ENCODE data around the gene PITPNC1. TPM values are rescaled to one million over a fixed set of nuclear protein-coding genes. Genes with fewer than 3 reads are reported as not detected.

Gene PITPNC1
- total and polyA plus RNA-seq, 12 donors: 6.6 to 28.0 (median 11.5) TPM

DNA sequence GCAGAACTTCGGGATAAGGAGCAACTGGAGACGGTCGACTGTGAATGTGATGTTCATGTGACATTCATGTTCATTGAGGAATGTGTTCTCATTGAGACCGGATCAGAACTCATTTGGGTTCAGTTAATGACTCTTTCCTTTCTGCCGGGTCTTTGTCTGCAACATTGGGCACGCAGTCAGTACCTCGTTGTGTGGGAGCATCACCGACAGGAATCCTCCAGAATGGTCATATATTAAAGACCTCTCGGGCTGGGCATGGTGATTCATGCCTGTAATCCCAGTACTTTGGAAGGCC is 144.6 kb downstream of the PITPNC1 start:
- Histone ChIP-seq H3K4me1 (peaks cover 0 to 31% (median 0%) of the 10 kb centered on the region in 9 donors), H3K27ac (no peak overlapping the region), H3K36me3 (no peaks in the 10 kb centered on the region), H3K9me3 (peaks cover 0 to 5% (median 0%) of the 10 kb centered on the region in 11 donors), H3K27me3 (no peaks in the 10 kb centered on the region), H3K4me3 (no peak overlapping the region)
- DNase-seq (no peak), ATAC-seq (no peak)
- intact Hi-C loops (cut with DNase I): no loop called here
- TF ChIP-seq, protein P1, sequence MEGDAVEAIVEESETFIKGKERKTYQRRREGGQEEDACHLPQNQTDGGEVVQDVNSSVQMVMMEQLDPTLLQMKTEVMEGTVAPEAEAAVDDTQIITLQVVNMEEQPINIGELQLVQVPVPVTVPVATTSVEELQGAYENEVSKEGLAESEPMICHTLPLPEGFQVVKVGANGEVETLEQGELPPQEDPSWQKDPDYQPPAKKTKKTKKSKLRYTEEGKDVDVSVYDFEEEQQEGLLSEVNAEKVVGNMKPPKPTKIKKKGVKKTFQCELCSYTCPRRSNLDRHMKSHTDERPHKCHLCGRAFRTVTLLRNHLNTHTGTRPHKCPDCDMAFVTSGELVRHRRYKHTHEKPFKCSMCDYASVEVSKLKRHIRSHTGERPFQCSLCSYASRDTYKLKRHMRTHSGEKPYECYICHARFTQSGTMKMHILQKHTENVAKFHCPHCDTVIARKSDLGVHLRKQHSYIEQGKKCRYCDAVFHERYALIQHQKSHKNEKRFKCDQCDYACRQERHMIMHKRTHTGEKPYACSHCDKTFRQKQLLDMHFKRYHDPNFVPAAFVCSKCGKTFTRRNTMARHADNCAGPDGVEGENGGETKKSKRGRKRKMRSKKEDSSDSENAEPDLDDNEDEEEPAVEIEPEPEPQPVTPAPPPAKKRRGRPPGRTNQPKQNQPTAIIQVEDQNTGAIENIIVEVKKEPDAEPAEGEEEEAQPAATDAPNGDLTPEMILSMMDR (IDR thresholded peaks at IDR 0.05): no peak
- 89 to 91% methylated on average over 9 of the region's 9 CpGs for WGBS, 2 donors

DNA sequence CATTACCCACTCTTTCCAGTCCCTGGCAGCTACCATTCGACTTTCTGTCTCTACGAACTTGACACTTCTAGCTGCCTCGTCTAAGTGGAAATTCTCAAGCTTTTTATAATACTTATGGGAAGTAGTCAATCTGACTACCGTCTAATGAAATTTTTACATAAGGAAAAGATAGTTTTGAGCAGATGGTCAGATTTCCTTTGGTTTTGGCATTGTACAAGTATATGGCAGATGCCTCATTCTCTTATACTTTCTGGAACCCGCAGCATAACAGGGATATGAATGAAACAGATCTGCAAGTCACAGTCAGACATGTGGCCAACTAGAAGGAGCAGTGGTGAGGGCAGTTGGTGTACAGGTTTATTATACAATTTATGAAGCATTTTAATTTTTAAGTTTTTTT is 146.0 kb downstream of the PITPNC1 start:
- Histone ChIP-seq H3K4me1 (peaks cover 0 to 33% (median under 1%) of the 10 kb centered on the region in 9 donors), H3K4me3 (no peak overlapping the region), H3K36me3 (no peaks in the 10 kb centered on the region), H3K27ac (no peak overlapping the region), H3K27me3 (no peaks in the 10 kb centered on the region), H3K9me3 (no peaks in the 10 kb centered on the region)
- TF ChIP-seq, protein P1 (IDR thresholded peaks at IDR 0.05): no peak
- WGBS, 2 donors: 85 to 89% methylated on average over 5 of the region's 5 CpGs
- no peak for DNase-seq
- ATAC-seq: no peak
- intact Hi-C loops (cut with DNase I): no loop called here

DNA sequence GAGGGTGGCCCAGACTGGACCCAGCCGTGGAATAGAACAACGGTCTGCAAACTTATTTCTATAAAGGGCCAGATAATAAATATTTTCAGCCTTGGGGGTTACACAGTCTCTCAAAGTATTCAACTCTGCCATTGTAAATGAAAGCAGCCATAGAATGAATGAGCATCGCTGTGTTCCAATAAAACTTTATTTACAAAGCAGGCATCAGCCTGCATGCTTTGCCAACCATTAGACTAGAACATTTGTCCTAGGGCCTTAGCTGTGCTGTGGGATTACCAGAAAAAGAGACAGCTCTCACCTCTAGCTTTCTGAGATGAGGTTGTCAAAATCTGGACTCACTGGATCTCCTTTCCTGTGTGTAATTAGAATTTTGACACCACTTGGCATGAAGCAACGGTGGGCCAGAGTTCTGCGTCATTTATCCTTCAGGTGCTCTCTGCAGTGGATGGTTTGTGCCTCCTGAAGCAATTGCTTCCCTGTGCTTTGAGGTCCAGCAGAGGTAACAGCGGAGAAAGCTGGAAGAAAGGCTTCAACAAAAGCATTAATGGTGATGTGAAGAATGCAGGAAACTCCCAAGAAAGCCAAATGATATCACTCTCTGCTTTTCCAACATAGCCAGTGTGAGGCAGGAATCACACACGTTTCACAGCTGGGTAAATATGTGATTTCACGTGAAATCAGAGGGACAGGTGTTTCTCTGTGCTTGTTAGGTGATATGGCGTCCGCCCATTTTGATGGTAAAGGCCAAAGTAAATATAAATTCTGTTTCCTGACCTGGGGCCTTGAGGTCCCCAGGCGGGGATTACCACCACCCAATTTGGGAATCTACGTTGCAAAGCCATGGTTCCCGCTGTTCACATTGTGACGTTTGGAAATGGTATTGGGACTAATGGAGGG is 148.4 kb downstream of the PITPNC1 start:
- Histone ChIP-seq H3K4me1 (peaks cover 4 to 33% (median 18%) of the 10 kb centered on the region in 9 donors), H3K9me3 (no peaks in the 10 kb centered on the region), H3K27me3 (no peaks in the 10 kb centered on the region), H3K36me3 (no peaks in the 10 kb centered on the region), H3K4me3 (no peak overlapping the region), H3K27ac (no peak overlapping the region)
- DNase-seq: no peak
- WGBS, 2 donors: 89 to 90% methylated on average over 14 of the region's 14 CpGs
- no peak for ATAC-seq
- TF ChIP-seq, protein P1 (IDR thresholded peaks at IDR 0.05): no peak
- intact Hi-C loops (cut with DNase I): no loop called here

DNA sequence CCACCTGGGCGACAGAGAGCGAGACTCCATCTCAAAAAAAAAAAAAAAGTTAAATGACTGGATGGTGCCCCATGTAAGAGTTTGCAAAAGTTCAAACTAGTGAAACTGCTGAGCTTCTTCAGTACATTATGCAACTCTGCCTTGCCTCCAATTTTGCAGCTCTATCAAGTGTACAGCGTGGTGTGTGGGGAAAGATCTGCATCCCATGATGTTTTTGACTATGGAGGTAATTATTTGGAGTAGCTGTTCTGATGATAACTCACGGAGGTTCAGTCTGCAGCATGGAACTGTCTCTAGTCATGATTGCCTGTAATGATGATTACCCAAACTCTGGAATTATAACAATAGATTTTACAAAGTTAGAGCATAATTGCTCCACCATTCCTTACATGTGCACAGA is 149.6 kb downstream of the PITPNC1 start:
- no peak overlapping the region for H3K27ac ChIP-seq
- no peak overlapping the region for H3K4me3 ChIP-seq
- no peaks in the 10 kb centered on the region for H3K36me3 ChIP-seq
- H3K9me3 ChIP-seq: no peaks in the 10 kb centered on the region
- H3K4me1 ChIP-seq: peaks cover 4 to 25% (median 18%) of the 10 kb centered on the region in 9 donors
- intact Hi-C loops (cut with DNase I): no loop called here
- WGBS, 2 donors: 96 to 98% methylated on average over 4 of the region's 4 CpGs
- TF ChIP-seq, protein P1 (IDR thresholded peaks at IDR 0.05): no peak
- ATAC-seq: no peak
- no peaks in the 10 kb centered on the region for H3K27me3 ChIP-seq
- DNase-seq: no peak
